ENCODE results near the gene ABL2. TPM values are rescaled to one million over a fixed set of nuclear protein-coding genes. Genes with fewer than 3 reads are reported as not detected.
"Not testable (repeated sequence)": the region's sequence is repeated elsewhere in the genome, so short reads cannot be mapped to it uniquely, and the experiment has no call there.

ABL2 gene
- total and polyA plus RNA-seq, 2 donors (not counting 1 experiment from before 2014, with no cell fraction given): 2.6 to 20.0 TPM

DNA sequence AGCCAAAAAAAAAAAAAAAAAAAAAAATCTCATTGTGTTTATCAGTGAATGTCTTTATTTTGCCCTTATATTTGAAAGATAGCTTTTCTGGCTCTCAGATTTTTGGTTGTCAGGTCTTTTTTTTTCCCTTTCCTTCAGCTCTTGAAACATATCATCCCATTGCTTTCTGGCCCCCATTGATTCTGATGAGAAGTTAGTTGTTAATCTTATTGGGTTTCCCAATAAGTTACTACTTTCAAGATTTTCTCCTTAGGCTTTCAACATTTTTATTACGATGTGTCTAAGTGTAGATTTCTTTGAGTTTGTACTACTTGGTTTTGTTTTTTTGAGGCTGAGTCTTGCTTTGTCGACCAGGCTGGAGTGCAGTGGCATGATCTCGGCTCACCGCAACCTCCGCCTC lies 49.4 kb upstream of the ABL2 start:
- Histone ChIP-seq H3K4me3 (ENCODE audit: control extremely low read depth in 1 of 5, extremely low read depth in 1 of 5, insufficient read depth in 1 of 5, low read depth in 2 of 5, low read length in 4 of 5) (no peak overlapping the region), H3K79me2 (ENCODE audit: control insufficient read depth, insufficient read depth, low read length) (no peaks in the 10 kb centered on the region), H3K4me2 (replicated peaks; ENCODE audit: low read depth, low read length, poor library complexity, severe bottlenecking) (no peak overlapping the region), H3K27ac (ENCODE audit: low read length in 2 of 2) (no peak overlapping the region), H3K36me3 (replicated peaks in 1 of 2; ENCODE audit: control extremely low read depth in 1 of 2, control insufficient read depth in 1 of 2, extremely low read depth in 1 of 2, insufficient read depth in 2 of 2, low read length in 1 of 2) (no peaks in the 10 kb centered on the region), H2AFZ (ENCODE audit: insufficient read depth, low read depth, low read length, poor library complexity, severe bottlenecking) (no peak overlapping the region), H4K20me1 (ENCODE audit: control insufficient read depth, insufficient read depth, low read length, poor library complexity, severe bottlenecking) (no peaks in the 10 kb centered on the region), H3K9ac (ENCODE audit: low read length) (no peak overlapping the region), H3K4me1 (ENCODE audit: control insufficient read depth in 2 of 2, insufficient read depth in 2 of 2, low read length in 2 of 2) (no peaks in the 10 kb centered on the region), H3K27me3 (replicated peaks in 1 of 4; ENCODE audit: control extremely low read depth in 1 of 4, control insufficient read depth in 3 of 4, insufficient read depth in 4 of 4, low read length in 3 of 4) (no peaks in the 10 kb centered on the region), H3K9me3 (ENCODE audit: control extremely low read depth in 1 of 3, control insufficient read depth in 2 of 3, insufficient read depth in 1 of 3, low read length in 2 of 3) (peaks cover 0 to 12% (median 10%) of the 10 kb centered on the region in 3 donors)
- no peak for TF ChIP-seq EZH2 (IDR thresholded peaks at IDR 0.05; ENCODE audit: borderline replicate concordance, insufficient read depth, low read depth, low read length, poor library complexity, severe bottlenecking)
- TF ChIP-seq, protein P1, sequence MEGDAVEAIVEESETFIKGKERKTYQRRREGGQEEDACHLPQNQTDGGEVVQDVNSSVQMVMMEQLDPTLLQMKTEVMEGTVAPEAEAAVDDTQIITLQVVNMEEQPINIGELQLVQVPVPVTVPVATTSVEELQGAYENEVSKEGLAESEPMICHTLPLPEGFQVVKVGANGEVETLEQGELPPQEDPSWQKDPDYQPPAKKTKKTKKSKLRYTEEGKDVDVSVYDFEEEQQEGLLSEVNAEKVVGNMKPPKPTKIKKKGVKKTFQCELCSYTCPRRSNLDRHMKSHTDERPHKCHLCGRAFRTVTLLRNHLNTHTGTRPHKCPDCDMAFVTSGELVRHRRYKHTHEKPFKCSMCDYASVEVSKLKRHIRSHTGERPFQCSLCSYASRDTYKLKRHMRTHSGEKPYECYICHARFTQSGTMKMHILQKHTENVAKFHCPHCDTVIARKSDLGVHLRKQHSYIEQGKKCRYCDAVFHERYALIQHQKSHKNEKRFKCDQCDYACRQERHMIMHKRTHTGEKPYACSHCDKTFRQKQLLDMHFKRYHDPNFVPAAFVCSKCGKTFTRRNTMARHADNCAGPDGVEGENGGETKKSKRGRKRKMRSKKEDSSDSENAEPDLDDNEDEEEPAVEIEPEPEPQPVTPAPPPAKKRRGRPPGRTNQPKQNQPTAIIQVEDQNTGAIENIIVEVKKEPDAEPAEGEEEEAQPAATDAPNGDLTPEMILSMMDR (IDR thresholded peaks at IDR 0.05): no peak
- DNase-seq (no peak), ATAC-seq (ENCODE audit: low read depth) (no peak)
- 98% methylated on average over 4 of the region's 5 CpGs for WGBS (ENCODE audit: insufficient coverage)
- Mint-ChIP-seq H3K4me3 (no peak overlapping the region), H3K4me1 (no peaks in the 10 kb centered on the region), H3K27ac (no peak overlapping the region), H3K27me3 (peaks cover 7% of the 10 kb centered on the region), H3K9me3 (ENCODE audit: insufficient read depth) (peaks cover 5% of the 10 kb centered on the region)
- intact Hi-C loops (cut with micrococcal nuclease): no loop called here
- ChIA-PET CTCF (interaction anchor here (0.7 kb wide), 1 partner anchor 76 kb away, joined by 5 read pairs; no protein-coding TSS in a partner anchor), POLR2A (no interaction called here)

DNA sequence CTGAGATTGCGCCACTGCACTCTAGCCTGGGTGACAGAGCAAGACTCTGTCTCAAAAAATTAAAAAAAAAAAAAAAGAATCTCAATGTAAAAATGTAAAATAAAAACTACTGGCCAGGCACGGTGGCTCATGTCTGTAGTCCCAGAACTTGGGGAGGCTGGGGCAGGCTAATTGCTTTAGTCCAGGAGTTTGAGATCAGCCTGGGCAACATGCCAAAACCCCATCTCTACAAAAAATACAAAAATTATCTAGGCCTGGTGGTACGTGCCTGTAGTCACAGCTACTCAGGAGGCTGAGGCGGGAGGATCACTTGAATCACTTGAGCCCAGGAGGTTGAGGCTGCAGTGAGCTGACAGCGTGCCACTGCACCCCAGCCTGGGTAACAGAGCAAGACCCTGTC lies 44.9 kb upstream of the ABL2 start:
- CTCF ChIA-PET; H3K4me3 Mint-ChIP-seq; H3K4me1 ChIP-seq (ENCODE audit: control insufficient read depth in 2 of 2, insufficient read depth in 2 of 2, low read length in 2 of 2); H3K9me3 Mint-ChIP-seq (ENCODE audit: insufficient read depth); H3K27me3 Mint-ChIP-seq; H3K4me3 ChIP-seq (ENCODE audit: control extremely low read depth in 1 of 5, extremely low read depth in 1 of 5, insufficient read depth in 1 of 5, low read depth in 2 of 5, low read length in 4 of 5); POLR2A ChIA-PET; intact Hi-C loops (cut with micrococcal nuclease); ATAC-seq (ENCODE audit: low read depth); H4K20me1 ChIP-seq (ENCODE audit: control insufficient read depth, insufficient read depth, low read length, poor library complexity, severe bottlenecking); H3K27me3 ChIP-seq (replicated peaks in 1 of 4; ENCODE audit: control extremely low read depth in 1 of 4, control insufficient read depth in 3 of 4, insufficient read depth in 4 of 4, low read length in 3 of 4); H3K27ac Mint-ChIP-seq; H3K4me1 Mint-ChIP-seq; H3K27ac ChIP-seq (ENCODE audit: low read length in 2 of 2); H3K9me3 ChIP-seq (ENCODE audit: control extremely low read depth in 1 of 3, control insufficient read depth in 2 of 3, insufficient read depth in 1 of 3, low read length in 2 of 3); DNase-seq; H2AFZ ChIP-seq (ENCODE audit: insufficient read depth, low read depth, low read length, poor library complexity, severe bottlenecking); H3K9ac ChIP-seq (ENCODE audit: low read length); H3K4me2 ChIP-seq (replicated peaks; ENCODE audit: low read depth, low read length, poor library complexity, severe bottlenecking); H3K79me2 ChIP-seq (ENCODE audit: control insufficient read depth, insufficient read depth, low read length); H3K36me3 ChIP-seq (replicated peaks in 1 of 2; ENCODE audit: control extremely low read depth in 1 of 2, control insufficient read depth in 1 of 2, extremely low read depth in 1 of 2, insufficient read depth in 2 of 2, low read length in 1 of 2): not testable (repeated sequence)
- WGBS (ENCODE audit: insufficient coverage): 93% methylated on average over 3 of the region's 5 CpGs

Measured in B cell (primary cell).